NOMO-1 treated with DMSO at 0.1 percent for 48 hours (cell line): ENCODE data around the gene SCAF11.
"Not testable (repeated sequence)": the region's sequence is repeated elsewhere in the genome, so short reads cannot be mapped to it uniquely, and the experiment has no call there.

Source experiments
- DNase-seq: peaks from one replicate; lab custom pipeline; 2025; ENCODE audit not compliant: unreplicated experiment; lab: John Stamatoyannopoulos, UW

SCAF11 gene, protein sequence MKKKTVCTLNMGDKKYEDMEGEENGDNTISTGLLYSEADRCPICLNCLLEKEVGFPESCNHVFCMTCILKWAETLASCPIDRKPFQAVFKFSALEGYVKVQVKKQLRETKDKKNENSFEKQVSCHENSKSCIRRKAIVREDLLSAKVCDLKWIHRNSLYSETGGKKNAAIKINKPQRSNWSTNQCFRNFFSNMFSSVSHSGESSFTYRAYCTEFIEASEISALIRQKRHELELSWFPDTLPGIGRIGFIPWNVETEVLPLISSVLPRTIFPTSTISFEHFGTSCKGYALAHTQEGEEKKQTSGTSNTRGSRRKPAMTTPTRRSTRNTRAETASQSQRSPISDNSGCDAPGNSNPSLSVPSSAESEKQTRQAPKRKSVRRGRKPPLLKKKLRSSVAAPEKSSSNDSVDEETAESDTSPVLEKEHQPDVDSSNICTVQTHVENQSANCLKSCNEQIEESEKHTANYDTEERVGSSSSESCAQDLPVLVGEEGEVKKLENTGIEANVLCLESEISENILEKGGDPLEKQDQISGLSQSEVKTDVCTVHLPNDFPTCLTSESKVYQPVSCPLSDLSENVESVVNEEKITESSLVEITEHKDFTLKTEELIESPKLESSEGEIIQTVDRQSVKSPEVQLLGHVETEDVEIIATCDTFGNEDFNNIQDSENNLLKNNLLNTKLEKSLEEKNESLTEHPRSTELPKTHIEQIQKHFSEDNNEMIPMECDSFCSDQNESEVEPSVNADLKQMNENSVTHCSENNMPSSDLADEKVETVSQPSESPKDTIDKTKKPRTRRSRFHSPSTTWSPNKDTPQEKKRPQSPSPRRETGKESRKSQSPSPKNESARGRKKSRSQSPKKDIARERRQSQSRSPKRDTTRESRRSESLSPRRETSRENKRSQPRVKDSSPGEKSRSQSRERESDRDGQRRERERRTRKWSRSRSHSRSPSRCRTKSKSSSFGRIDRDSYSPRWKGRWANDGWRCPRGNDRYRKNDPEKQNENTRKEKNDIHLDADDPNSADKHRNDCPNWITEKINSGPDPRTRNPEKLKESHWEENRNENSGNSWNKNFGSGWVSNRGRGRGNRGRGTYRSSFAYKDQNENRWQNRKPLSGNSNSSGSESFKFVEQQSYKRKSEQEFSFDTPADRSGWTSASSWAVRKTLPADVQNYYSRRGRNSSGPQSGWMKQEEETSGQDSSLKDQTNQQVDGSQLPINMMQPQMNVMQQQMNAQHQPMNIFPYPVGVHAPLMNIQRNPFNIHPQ (N-terminal part only)

DNA sequence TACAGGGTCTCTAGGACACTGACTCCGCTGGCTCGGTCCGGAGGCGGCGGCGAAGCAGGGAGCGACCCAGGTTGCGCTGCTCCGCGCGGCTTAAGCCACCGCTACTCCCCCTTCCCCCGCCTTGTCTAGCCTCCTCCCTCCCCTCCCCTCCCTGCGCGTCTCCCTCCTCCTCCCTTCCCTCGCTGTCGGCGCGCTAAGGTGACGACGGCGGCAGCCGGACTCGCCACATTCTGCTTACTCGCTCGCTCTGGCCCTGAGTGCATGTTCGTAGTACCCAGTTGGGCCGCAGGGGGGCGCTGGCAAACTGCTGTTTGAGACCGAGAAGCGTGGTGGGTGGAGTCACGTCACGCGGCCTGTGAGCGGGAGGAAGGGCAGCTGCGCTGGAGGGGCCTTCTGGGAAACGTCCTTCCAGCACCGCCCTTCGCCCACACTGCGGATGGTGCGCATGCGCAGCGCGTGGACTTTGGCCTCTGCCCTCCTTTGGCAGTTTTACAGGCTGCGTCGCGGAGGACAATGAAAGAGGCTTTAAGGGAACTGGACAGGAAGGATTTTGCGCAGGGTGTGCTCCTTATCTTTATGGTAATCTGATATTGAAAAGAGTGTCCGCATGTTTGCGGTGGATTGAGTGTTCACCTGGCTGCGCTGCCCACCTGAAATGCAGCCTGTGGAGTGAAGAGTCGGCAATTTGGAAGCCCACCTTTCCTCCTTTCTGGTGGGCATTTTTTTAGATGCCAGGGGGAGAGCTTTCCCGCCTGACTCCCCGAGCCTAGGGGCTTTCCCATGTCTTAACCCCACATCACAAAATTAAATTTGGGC, at the start of gene SCAF11:
Gene SCAF11, minus strand, starts transcription at position 107 of the 816 bp plus-strand sequence. CDS start 26,407 bp downstream, outside the sequence.
- DNase-seq, result peak; percentile 99

DNA sequence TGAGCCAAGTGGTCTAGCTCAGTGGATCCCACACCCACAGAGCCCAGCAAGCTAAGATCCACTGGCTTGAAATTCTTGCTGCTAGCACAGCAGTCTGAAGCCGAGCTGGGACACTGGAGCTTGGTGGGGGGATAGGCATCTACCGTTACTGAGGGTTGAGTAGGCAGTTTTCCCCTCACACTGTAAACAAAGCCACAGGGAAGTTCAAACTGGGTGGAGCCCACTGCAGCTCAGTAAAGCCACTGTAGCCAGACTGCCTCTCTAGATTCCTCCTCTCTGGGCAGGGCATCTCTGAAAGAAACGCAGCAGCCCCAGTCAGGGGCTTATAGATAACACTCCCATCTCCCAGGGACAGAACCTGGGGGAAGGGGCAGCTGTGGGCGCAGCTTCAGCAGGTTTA, 46.7 kb upstream of the SCAF11 start:
- not testable (repeated sequence) for DNase-seq

DNA sequence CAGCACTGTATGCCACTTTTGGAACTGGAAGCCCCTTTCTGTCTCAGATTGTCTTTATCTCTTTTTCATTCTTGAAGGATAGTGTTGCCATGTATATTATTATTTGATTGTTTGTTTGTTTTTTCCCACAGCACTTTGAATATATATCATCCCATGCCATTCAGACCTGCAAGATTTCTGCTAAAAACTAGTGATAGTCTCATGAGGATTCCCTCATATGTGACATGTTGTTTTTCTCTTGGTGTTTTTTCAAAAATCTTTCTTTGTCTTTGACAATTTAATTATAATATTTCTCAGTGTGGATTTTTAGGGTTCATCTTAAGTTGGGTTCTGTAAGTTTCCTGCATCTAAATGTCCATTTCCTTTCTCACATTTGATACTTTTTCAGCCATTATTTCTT, 36.8 kb upstream of the SCAF11 start:
- DNase-seq, result no peak

DNA sequence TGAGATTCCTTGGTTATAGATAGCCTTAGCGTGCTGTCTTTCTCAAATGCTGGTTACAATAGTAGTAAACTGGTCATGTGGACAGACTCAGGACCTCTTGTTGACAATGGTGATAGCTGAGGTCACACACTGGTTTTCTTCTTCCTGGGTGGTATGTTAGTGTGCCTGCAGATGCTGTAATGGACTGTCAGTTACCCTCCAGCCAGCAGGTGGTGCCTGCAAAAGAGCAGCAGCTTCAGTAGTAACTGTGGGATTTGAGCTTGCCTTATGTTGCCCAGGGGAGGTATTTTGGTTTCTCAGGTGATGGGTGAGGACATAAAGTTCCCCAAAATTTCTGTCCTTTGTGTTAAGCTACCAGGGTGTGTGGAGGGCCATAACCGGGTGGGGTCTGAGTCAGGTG, 33.7 kb upstream of the SCAF11 start:
- DNase-seq, result no peak

DNA sequence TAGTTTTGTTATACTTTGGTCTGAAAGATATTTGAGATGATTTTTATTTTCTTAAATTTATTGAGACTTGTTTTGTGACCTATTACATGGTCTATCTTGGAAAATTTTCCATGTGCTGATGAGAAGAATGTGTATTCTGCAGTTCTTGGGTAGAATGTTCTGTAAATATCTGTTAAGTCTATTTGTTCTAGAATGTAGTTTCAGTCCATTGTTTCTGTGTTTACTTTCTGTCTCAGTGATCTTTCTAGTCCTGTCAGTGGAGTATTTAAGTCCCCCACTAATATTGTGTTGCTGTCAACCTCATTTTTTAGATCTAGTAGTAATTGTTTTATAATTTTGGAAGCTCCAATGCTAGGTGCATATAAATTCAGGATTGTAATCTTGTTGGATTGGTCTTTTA, 30.4 kb upstream of the SCAF11 start:
- DNase-seq, result no peak

DNA sequence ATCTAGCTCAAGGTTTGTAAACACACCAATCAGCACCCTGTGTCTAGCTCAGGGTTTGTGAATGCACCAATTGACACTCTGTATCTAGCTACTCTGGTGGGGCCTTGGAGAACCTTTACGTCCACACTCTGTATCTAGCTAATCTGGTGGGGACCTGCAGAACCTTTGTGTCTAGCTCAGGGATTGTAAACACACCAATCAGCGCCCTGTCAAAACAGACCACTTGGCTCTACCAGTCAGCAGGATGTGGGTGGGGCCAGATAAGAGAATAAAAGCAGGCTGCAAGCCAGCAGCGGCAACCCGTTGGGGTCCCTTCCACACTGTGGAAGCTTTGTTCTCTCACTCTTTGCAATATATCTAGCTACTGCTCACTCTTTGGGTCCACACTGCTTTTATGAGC, 28.3 kb upstream of the SCAF11 start:
- not testable (repeated sequence) for DNase-seq

DNA sequence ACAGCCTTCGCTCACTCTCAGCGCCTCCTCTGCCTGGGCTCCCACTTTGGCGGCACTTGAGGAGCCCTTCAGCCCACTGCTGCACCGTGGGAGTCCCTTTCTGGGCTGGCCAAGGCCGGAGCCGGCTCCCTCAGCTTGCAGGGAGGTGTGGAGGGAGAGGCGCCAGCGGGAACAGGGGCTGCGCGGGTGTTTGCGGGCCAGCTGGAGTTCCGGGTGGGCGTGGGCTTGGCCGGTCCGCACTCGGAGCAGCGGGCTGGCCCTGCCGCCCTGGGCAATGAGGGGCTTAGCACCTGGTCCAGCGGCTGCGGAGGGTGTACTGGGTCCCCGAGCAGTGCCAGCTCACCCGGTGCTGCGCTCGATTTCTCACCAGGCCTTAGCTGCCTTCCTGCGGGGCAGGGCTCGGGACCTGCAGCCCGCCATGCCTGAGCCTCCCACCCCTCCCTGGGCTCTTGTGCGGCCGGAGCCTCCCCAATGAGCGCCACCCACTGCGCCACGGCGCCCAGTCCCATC, 27.5 kb upstream of the SCAF11 start:
- not testable (repeated sequence) for DNase-seq

DNA sequence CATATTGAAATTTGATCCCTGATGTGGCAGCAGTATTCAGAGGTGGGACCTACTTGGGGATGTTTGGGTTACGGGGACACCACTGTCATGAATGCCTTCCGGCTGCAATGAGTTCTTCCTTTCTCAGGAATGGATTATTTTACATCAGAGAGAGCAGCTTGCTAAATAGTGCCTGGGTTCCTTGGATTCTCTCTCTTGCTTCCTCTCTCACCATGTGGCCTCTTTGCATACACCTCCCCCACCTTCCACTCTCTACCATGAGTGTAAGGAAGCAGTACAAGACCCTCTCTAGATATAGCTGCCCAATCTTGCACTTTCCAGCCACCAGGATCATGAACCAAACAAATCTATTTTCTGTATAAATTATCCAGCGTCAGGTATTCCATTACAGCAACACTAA, 15.4 kb upstream of the SCAF11 start:
- DNase-seq, result no peak

DNA sequence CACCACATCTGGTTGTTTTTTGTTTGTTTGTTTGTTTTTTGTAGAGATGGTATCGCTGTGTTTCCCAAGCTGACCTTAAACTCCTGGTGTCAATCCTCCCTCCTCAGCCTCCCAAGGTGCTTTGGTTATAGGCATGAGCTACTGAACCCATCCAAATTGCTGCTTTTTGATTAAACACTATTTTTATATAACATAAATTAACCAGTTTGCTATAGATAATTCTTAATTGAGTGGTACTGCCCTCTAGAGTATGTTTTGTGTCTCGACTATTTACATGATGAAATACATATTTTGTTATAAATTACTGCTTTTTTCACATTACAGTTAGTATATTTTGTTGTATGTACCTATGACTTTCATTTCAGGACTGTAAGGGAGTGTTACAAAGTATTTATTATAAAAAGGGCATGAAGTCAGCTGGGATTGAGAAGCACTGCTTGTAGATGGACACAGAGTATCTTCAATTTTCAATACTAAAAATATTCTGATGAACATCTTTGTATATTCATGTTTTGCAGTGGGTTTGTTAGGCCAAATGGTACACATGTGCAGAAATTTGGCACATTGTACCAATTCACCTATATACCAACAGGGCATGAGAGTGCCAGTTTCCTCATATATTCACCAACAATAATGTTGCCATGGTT, 14.9 kb upstream of the SCAF11 start:
- no peak for DNase-seq

DNA sequence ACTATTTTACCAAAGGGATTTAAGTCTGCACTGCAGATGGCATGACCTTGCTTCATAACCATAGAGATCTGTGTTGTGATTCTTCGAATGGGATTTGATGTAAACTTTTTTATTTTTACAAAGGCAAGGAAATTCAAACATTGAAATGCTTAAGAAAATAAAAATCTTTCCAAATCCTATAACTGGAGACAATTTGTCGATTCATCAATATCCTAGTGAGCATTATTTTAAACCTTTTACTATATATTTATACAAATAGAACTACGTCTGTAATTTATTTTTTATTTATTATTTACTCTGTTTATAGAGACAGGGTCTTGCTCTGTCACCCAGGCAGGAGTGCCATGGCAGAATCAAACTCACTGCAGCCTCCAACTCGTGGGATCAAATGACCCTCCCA, 14.3 kb upstream of the SCAF11 start:
- DNase-seq, result no peak

DNA sequence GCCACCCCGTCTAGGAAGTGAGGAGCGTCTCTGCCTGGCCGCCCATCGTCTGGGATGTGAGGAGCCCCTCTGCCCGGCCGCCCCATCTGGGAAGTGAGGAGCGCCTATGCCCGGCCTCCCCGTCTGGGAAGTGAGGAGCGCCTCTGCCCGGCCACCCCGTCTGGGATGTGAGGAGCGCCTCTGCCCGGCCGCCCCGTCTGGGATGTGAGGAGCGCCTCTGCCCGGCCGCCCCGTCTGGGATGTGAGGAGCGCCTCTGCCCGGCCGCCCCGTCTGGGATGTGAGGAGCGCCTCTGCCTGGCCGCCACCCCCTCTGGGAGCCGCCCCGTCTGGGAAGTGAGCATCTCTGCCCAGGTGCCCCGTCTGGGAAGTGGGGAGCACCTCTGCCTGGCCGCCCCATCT, 9.7 kb upstream of the SCAF11 start:
- DNase-seq, result not testable (repeated sequence)

DNA sequence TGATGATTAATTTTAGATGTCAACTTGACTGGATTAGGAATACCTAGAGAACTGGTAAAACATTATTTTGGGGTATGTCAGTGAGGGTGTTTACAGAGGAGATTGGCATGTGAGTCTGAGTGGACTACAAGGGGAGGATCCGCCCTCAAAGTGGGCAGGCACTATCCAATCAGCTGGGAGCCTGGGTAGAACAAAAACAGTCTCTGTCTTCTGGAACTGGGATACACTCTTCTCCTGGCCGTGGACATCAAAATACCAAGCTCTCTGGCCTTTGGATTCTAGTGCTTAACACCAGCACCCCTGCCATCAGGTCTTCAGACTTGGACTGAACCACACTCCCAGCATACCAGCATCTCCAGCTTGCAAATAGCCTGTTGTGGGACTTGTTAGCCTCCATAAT, 4.4 kb upstream of the SCAF11 start:
- DNase-seq, result no peak

DNA sequence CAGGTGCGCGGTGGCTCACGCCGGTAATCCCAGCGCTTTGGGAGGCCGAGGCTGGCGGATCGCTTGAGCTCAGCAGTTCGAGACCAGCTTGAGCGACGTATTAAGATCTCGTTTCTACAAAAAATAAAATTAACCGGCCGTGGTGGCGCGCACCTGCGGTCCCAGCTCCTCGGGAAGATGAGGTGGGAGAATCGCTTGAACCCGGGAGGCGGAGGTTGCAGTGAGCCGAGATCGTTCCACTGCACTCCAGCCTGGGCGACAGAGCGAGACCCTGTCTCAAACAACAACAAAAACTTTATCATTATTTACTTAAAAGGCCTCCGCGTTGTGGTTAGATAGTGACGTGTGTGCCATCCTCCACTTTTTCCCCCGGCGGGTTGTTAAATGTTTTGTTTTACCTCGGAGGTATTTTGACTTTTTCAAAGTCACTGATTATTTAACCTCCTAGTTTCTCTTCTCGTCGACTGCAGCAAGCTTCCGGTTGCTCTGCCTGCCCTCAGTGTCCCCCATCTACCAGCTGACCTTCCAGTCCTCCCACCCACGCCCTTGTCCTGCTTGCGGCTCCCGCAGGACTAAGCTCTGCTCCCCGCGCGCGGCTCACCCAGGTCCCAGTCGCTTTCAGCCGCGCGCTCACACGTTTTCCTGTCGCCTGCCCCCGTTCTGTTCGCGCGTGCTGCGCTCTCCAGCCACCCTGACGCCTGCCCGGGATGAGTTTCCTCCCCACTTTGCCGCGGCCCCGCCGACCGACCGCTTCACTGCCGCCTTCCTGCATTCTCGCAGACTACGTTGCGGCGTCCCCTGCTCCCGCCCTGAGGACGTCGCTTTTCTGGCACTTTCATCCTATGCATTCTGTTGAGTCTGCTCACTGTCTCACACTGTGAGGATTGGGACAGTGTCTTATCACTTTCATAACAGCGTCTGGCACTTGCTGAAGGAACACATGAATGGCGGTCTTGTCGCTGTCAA, 1.2 kb upstream of the SCAF11 start:
- DNase-seq, result peak; percentile 87

DNA sequence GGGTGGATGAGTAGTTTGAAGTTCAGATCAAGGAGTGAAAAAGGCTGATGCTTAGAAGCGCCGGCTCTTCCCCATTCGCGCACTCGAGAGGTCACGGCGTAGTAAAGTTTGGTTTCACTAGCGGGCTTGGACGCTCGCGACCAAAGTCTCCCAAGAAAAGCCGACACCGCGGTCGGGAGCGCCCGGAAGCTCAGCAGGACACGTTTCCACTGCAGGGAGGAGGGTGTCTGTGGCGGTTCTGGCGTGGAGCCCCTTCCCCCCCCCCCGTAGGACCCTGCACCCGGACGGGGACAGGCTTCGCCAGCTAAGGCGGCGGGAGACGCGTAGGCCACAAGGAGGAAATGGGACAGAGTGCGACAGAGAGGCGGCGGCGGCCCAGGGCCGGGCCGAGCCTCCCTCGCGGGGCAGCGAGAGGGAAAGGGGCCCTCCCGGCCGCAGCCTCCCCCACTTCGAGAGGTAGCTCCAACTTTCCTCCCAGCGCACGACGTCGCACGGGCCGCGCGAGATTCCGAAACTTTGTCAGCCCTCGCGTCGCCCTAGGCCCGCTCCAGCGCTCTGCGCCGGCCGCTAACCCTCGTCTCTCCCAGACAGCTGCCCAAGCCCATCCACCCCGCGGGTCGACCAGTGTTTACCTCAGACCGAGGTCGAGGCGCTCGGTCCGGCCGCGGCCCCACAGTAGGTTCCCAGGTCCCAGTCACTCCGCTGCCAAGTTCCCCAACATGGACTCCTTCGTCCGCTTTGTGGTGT, 480 bp downstream of the SCAF11 start:
- DNase-seq, result peak; percentile 68

DNA sequence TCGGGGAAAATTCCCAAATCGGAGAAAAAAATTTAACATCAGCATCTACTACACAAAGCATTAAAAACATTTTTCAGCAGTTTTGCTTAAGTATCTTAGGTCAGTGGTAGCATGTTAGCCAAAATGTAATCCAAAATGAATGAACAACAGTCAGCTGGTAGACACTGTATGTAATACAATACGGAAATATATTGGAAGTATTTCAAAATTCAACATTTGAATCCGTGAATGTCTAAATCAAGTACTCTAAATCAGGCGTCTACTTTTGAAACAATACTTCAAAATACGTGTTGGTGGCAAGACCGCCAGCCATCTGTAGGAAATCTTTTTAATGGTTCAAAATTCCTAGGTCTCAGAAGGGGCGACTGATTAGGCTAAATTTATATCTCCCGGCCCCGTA, 1.1 kb downstream of the SCAF11 start:
- no peak for DNase-seq

DNA sequence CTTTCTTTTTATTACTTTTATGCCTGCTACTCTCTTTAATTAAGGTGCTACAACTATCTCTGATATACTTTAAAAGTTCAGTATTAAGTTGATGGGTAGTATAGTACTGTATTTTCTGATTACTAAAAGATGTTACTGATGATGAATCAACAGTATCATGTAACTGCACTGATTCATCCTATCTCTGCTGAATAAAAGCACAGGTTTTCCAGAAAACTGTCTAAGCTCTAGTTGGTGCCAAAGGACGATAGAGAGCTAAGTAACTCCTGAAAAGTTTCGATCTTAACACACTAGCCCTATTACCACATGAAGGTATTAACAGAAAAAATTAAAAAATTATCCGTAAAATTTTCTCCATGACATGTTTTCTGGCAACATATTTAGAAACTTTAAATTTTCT, 2.1 kb downstream of the SCAF11 start:
- no peak for DNase-seq

DNA sequence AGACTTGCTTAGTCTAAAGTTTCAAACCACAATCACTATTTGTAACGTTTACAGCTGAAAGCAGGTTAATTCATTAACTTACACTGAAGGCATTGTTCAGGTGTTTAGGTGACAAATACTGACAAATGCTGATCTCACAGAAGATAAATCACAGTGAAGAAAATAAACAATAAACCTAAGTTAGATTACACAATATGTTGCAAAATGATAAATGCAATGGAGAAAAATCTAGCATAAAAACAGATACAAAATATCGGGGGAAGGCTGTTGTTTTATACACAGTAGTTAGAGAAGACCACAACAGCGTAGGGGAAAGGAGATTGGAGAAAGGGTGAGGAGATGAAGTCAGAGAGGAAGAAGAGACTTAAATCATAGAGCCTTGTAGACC, 3.0 kb downstream of the SCAF11 start:
- no peak for DNase-seq
